Measurements from ENCODE around the gene FREM2.

DNA sequence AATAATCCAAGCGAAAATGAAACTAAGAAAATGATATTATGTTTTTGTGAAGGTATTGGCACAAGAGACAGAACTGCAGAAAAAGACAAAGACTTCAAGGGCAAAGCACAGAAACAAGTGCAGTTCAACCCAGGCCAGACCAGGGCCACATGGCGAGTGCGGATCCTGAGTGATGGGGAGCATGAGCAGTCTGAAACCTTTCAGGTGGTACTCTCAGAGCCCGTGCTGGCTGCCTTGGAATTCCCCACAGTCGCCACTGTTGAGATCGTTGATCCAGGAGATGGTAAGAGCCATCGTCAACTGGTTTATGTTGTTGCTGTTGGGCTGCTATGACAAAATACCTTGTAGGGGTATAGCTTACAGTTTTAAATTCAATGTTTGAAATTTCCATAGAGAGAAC lies 82.6 kb downstream of the FREM2 start:
- TF ChIP-seq CTCF (IDR thresholded peaks at IDR 0.05) (no peak), POLR2A (IDR thresholded peaks at IDR 0.05) (no peak)

Measured in esophagus squamous epithelium (tissue), 4 donors.